ENCODE data around the gene REC8. TPM values are rescaled to one million over a fixed set of nuclear protein-coding genes. Genes with fewer than 3 reads are reported as not detected.

Gene REC8
- total and polyA plus RNA-seq, 2 of the 13 experiments (the other 11 are each of a cell fraction or from before 2014, with no cell fraction given) = 3.4 to 14.7 TPM

GRCh38 chr14:24195186-24196070 lies 23.5 kb downstream of the REC8 start, which contains the start of gene TM9SF1 (continued):
- TF ChIP-seq NR3C1 (CRISPR knock-in tag; IDR thresholded peaks at IDR 0.05) = peak; percentile 92; the same call in 1 of the 2 replicates
- peak; percentile 97 for TF ChIP-seq ZBTB42 (CRISPR knock-in tag; IDR thresholded peaks at IDR 0.05)
- peak; percentile 67; the same call in 1 of the 2 replicates for TF ChIP-seq TRIM24 (CRISPR knock-in tag; IDR thresholded peaks at IDR 0.05)
- peak; percentile 74; the same call in 1 of the 2 replicates for TF ChIP-seq NCOA2 (CRISPR knock-in tag; IDR thresholded peaks at IDR 0.05)
- TF ChIP-seq ZNF615 (CRISPR knock-in tag; IDR thresholded peaks at IDR 0.05; ENCODE audit: borderline replicate concordance) = no peak
- TF ChIP-seq ZNF580 (CRISPR knock-in tag; IDR thresholded peaks at IDR 0.05; ENCODE audit: borderline replicate concordance, low read depth) = peak; percentile 97
- peak; percentile 96 for TF ChIP-seq ZBTB3 (CRISPR knock-in tag; IDR thresholded peaks at IDR 0.05; ENCODE audit: borderline replicate concordance, low read depth)
- peak; percentile 92 for TF ChIP-seq ZNF329 (CRISPR knock-in tag; IDR thresholded peaks at IDR 0.05; ENCODE audit: low read depth)
- TF ChIP-seq ZSCAN5A (CRISPR knock-in tag; IDR thresholded peaks at IDR 0.05; ENCODE audit: borderline replicate concordance) = peak; percentile 95; the same call in 1 of the 2 replicates
- TF ChIP-seq TIGD3 (CRISPR knock-in tag; IDR thresholded peaks at IDR 0.05; ENCODE audit: borderline replicate concordance) = peak; percentile 98
- no peak for TF ChIP-seq ZBTB2 (CRISPR knock-in tag; IDR thresholded peaks at IDR 0.05; ENCODE audit: low read depth)
- no peak for TF ChIP-seq NR2F2 (IDR thresholded peaks at IDR 0.05; ENCODE audit: borderline replicate concordance, low read depth)
- peak; percentile 98; the same call in 1 of the 2 replicates for TF ChIP-seq ZNF318 (CRISPR knock-in tag; IDR thresholded peaks at IDR 0.05)

Data from HepG2 (cell line).